AG09309 (cell line): ENCODE results near the gene NFIB.

Experiments
- DNase-seq: peaks from one replicate; pipeline ENCODE4 v3.0.0-alpha.2; 2010; ENCODE audit warnings: low read depth
- H3K4me3 ChIP-seq: 2 replicates; pipeline ENCODE4 v1.5.1; 2011; ENCODE audit warnings: mild to moderate bottlenecking, low read depth, low read length, moderate library complexity; ENCODE audit not compliant: control insufficient read depth
- TF ChIP-seq, protein P1 (sequence below): IDR thresholded peaks from 2 replicates; pipeline ENCODE4 v1.5.1; 2011; ENCODE audit warnings: mild to moderate bottlenecking, low read depth, low read length, inconsistent platforms; ENCODE audit not compliant: insufficient read depth, control insufficient read depth; ENCODE audit errors: missing control alignments

The NFIB gene

DNA sequence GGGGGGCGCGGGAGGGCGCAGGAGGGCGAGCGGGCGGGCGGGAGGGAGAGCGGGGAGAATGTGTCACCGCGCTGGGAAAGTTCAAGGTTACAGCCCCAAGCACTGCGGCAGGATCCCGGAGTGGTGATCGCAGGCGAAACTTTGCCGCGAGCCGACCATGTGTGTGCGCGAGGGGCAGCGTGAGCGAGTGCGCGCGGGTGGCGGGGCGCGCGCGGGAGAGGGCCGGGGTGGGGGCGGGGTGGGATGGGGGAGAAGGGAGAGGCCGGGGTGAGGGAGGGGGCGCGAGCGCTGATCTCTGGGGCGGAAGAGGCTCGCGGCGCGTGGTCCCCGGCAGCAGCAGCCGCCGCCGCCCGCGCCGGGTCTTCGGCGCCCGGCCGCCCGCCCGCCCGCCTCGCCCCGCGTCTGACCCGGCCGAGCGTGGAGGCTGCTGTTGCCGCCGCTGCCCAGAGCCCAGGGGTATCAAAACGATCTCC lies at the start of gene NFIB:
Gene NFIB, minus strand, starts transcription at position 191 of the 473 bp plus-strand sequence. CDS start 630 bp downstream, outside the sequence.
- peak within 1 kb of the TSS; percentile 31 for H3K4me3 ChIP-seq
- TF ChIP-seq, protein P1, sequence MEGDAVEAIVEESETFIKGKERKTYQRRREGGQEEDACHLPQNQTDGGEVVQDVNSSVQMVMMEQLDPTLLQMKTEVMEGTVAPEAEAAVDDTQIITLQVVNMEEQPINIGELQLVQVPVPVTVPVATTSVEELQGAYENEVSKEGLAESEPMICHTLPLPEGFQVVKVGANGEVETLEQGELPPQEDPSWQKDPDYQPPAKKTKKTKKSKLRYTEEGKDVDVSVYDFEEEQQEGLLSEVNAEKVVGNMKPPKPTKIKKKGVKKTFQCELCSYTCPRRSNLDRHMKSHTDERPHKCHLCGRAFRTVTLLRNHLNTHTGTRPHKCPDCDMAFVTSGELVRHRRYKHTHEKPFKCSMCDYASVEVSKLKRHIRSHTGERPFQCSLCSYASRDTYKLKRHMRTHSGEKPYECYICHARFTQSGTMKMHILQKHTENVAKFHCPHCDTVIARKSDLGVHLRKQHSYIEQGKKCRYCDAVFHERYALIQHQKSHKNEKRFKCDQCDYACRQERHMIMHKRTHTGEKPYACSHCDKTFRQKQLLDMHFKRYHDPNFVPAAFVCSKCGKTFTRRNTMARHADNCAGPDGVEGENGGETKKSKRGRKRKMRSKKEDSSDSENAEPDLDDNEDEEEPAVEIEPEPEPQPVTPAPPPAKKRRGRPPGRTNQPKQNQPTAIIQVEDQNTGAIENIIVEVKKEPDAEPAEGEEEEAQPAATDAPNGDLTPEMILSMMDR = no peak
- DNase-seq = no peak

DNA sequence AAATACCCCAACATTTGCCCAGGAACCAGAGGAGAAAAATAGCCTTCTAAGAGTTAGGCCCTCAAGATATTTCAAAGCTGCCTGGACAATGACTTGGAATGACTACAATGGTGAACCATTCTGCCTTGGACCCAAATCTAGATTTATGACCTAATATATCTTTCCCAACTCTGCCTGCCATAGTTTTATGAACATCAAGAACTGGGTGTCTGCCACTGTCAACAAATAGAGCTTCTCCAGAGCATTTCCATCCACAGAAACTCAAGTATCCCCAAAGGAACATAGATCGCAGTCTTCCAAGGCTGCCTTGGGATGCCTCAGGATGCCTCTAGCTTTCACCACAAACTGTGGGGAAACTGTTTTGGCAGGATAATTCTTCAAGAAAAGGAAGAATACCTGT lies 48.2 kb upstream of the NFIB start:
- TF ChIP-seq, protein P1 = no peak
- H3K4me3 ChIP-seq = no peak overlapping the region
- no peak for DNase-seq

DNA sequence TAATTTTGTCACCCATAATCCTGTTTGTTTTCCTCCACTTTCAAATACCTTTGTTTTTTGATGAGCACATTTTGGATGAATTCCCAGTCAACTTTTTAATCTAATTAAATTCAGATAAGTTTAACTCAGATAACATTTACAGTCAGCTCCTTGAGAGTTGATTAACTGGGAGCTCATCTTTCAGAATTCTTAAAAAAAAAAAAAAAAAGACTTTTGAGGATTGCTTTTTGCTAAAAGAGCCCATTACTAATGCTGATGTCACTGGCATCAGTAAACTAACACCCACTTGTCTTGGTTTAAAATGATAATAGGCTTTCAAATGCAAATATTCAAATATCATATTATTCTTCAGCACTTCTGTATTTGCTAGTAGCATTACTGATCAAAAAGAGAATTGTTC lies 47.1 kb upstream of the NFIB start:
- no peak for DNase-seq
- H3K4me3 ChIP-seq = no peak overlapping the region
- TF ChIP-seq, protein P1 = no peak

DNA sequence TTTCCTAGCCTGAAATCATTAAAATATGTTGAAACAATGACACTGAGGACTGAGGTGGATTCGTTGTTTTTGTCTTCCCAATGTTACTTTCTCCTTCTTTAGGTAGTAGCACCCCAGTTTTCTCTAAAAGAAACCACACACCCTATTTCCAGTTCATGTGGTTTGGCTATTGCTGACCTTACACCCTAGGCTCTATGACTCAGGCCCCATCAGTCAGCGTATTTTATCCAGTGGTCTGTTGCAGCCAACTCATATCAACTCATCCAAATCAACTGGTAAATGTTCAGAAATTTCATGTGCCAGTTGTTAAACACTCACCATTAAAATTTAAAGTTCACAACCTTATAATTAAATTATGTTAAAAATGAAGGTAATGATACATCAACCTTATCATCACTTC lies 44.6 kb upstream of the NFIB start:
- TF ChIP-seq, protein P1 = no peak
- no peak for DNase-seq
- no peak overlapping the region for H3K4me3 ChIP-seq

DNA sequence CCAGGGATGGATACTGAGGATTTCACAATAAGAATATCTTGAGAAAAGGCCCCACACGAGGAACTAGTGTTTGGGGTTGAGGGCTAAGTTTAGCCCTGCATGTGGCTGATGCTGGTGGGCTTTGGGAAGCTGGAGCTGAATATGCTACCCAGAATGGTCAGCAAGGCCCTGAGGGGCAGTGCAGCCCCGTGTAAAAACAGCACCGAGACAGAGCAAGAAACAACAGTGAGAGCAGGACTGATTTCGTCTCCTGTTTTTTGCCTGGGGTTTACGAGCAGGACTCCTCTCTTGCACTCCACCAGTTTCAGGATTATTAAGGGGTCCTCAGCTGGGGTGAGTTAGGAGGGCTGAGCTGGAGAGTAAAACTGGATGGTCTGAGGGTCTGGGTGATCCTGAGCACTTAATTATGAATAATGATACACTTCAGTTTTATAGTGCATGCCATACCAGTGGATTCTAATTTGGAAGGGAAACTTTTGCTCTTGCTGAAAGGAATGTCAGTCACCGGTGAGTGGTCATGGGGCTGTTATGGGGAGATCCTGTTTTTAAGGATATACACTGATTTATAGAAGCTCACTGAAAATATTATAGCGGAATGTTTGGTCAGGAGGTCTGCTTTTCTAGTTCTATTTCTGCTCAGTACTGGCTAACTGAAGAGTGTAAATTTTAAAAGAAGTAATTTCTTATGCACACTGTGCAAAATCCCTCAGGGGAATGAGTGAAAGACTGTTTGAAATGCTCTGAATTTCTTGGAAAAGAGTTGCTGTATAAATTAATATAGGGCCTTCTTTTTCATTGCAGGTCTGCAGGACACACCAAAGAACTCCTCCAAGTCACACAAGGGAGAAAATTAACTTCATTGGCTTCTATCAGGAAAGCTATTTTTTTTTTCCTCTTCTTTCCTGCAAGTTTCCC lies 42.7 kb upstream of the NFIB start:
- DNase-seq = no peak
- no peak overlapping the region for H3K4me3 ChIP-seq
- TF ChIP-seq, protein P1 = no peak

DNA sequence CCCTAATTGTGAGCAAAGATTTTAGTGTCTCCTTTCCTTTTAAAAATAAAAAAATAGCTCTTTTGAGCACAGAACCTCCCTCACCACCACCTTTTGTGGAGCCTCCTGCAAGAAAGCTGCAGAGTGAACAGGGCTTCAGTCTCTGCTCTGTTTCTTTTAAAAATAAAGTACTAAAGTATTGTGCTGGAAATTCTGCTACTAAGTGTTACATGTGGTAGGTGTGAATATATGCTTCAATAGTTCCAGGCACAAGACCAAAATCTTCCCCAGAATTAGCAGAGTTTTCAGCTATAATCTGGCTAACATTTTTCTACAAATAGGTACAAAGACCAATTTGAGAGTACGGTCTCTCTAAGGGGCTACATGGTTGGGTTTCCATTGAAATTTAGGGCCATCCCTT lies 40.3 kb upstream of the NFIB start:
- H3K4me3 ChIP-seq = no peak overlapping the region
- TF ChIP-seq, protein P1 = no peak
- DNase-seq = no peak
